ENCODE results near the gene NF2.

DNA sequence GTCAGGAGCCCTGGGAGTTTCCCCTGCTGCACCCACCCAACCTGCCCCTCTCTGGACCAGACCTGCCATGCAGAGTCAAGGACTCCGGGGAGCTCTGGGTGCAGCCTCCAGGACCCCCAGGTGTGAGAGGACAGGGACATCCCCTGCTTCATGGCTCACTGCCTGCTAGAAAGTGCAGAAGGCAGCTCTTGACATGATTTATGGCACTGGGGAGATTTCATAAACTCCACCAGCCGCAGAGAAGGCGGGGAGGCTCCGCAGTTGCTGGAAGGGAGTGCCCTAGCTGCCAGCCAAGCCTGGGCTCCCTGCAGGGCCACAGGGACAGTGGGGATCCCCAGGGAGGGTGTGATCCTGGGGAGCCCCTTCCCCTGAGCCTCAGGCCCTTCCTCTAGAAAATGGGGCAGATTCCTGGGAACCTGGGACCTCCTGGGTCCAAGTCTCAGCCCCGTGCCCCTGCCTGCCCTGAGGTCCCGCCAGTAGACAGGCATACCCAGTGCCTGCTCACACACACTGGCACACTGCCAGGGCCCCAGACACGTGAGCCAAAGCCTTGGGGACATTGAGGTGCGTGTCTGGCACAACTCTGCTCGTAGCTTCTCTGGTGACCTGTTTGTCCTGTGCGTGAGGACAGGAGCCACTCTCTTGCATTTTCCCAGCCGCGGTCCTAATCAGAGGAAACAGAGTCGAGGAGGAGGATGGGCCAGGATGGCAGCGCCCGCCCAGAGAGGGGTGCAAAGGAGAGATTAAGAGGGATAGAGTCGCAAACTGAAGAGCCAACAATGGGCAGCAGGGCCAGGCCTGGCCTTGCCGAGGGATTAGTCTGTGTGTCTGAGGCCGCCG lies 130.1 kb downstream of the NF2 start:
- TF ChIP-seq POLR2AphosphoS5 (IDR thresholded peaks at IDR 0.05): no peak
- no peak for TF ChIP-seq CTCF (IDR thresholded peaks at IDR 0.05)
- TF ChIP-seq POLR2A (IDR thresholded peaks at IDR 0.05): no peak

Measured in breast epithelium (tissue), 3 donors.